SU-DHL-6 (cell line): Measurements from ENCODE around the gene AHDC1.

Experiments
- EZH2phosphoT487 ChIP-seq: fragments of 200-600 bp; sonication (generic), shearing (Covaris generic); conservative IDR thresholded peaks from 2 replicates; pipeline ENCODE4 v1.6.1; 2018; ENCODE audit warnings: mild to moderate bottlenecking, antibody characterized with exemption, low read length, moderate library complexity, mixed read lengths
- TF ChIP-seq, protein P1 (sequence below): fragments of 200-600 bp; sonication (generic); IDR thresholded peaks from one replicate; pipeline ENCODE4 v1.5.1; 2017; ENCODE audit warnings: antibody characterized with exemption, mild to moderate bottlenecking, low read length, moderate library complexity; ENCODE audit not compliant: insufficient read depth, poor library complexity, severe bottlenecking

GRCh38 chr1:27592232-27592930 lies 11.6 kb downstream of the AHDC1 start:
- TF ChIP-seq, protein P1, sequence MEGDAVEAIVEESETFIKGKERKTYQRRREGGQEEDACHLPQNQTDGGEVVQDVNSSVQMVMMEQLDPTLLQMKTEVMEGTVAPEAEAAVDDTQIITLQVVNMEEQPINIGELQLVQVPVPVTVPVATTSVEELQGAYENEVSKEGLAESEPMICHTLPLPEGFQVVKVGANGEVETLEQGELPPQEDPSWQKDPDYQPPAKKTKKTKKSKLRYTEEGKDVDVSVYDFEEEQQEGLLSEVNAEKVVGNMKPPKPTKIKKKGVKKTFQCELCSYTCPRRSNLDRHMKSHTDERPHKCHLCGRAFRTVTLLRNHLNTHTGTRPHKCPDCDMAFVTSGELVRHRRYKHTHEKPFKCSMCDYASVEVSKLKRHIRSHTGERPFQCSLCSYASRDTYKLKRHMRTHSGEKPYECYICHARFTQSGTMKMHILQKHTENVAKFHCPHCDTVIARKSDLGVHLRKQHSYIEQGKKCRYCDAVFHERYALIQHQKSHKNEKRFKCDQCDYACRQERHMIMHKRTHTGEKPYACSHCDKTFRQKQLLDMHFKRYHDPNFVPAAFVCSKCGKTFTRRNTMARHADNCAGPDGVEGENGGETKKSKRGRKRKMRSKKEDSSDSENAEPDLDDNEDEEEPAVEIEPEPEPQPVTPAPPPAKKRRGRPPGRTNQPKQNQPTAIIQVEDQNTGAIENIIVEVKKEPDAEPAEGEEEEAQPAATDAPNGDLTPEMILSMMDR = no peak
- TF ChIP-seq EZH2phosphoT487 = no peak
